ENCODE results near the gene P2RY6. TPM values are rescaled to one million over a fixed set of nuclear protein-coding genes. Genes with fewer than 3 reads are reported as not detected.

P2RY6 gene
- total and polyA plus RNA-seq, 2 of the 8 experiments (the other 6 are each of a cell fraction or from before 2014, with no cell fraction given) = 0.15 TPM; not detected in 1

GRCh38 chr11:73310076-73310475, 37.9 kb downstream of the P2RY6 start (continued):
- TF ChIP-seq NANOG (IDR thresholded peaks at IDR 0.05; ENCODE audit: insufficient read depth, low read depth, low read length, poor library complexity, severe bottlenecking) (no peak), SAP30 (IDR thresholded peaks at IDR 0.05; ENCODE audit: insufficient read depth, insufficient replicate concordance, low read length) (no peak), ASH2L (IDR thresholded peaks at IDR 0.05; ENCODE audit: low read length) (no peak), BRCA1 (IDR thresholded peaks at IDR 0.05; ENCODE audit: low read depth, low read length) (no peak), BCL11A (IDR thresholded peaks at IDR 0.05; ENCODE audit: low read depth in 2 of 2, low read length in 2 of 2) (no peak), SIX5 (IDR thresholded peaks at IDR 0.05; ENCODE audit: low read depth, low read length) (no peak), TAF7 (optimal IDR thresholded peaks at IDR 0.05; ENCODE audit: borderline replicate concordance, low read depth, low read length) (no peak), BACH1 (IDR thresholded peaks at IDR 0.05; ENCODE audit: low read length) (no peak), JUND (IDR thresholded peaks at IDR 0.05; ENCODE audit: low read length) (no peak)

Measured in H1 (cell line).